Glutamatergic neuron (in vitro differentiated cells): ENCODE data around the gene PYGB. TPM values are rescaled to one million over a fixed set of nuclear protein-coding genes. Genes with fewer than 3 reads are reported as not detected.

Experiments
- DNase-seq: peaks from one replicate; pipeline ENCODE4 v3.0.0; 2022
- H3K27ac Mint-ChIP-seq: one replicate; pipeline ENCODE4 v1.8.0; 2020; ENCODE audit warnings: mild to moderate bottlenecking, mixed read lengths, inconsistent platforms; ENCODE audit not compliant: unreplicated experiment
- H3K27me3 Mint-ChIP-seq: one replicate; pipeline ENCODE4 v1.8.0; 2020; ENCODE audit warnings: mild to moderate bottlenecking, moderate library complexity, mixed read lengths, inconsistent platforms; ENCODE audit not compliant: unreplicated experiment
- H3K36me3 Mint-ChIP-seq: one replicate; pipeline ENCODE4 v1.8.0; 2020; ENCODE audit warnings: mild to moderate bottlenecking, mixed read lengths, inconsistent platforms; ENCODE audit not compliant: unreplicated experiment
- H3K4me1 Mint-ChIP-seq: one replicate; pipeline ENCODE4 v1.8.0; 2020; ENCODE audit warnings: mild to moderate bottlenecking, low read depth, mixed read lengths, inconsistent platforms; ENCODE audit not compliant: unreplicated experiment
- H3K4me3 Mint-ChIP-seq: one replicate; pipeline ENCODE4 v1.8.0; 2020; ENCODE audit warnings: mild to moderate bottlenecking, mixed read lengths, inconsistent platforms; ENCODE audit not compliant: unreplicated experiment
- H3K9me3 Mint-ChIP-seq: one replicate; pipeline ENCODE4 v1.8.0; 2020; ENCODE audit warnings: mild to moderate bottlenecking, moderate library complexity, mixed read lengths, inconsistent platforms; ENCODE audit not compliant: unreplicated experiment
- total RNA-seq: library from RNA; stranded (reverse); fragmentation: NEBNext Ultra II Directional; extraction: Animal tissue kit (Norgen Biotek cat#: 25700); gene quantifications from one replicate; pipeline ENCODE4 v1.2.1, GENCODE V29; 2021; ENCODE audit not compliant: unreplicated experiment
- TF ChIP-seq, protein P1 (sequence below): fragments of 200-600 bp; sonication (generic); IDR thresholded peaks from one replicate; pipeline ENCODE4 v1.5.0; 2021; ENCODE audit not compliant: partially characterized antibody, unreplicated experiment

The PYGB gene
- total RNA-seq, 1 donor from 2014 or later: 295 TPM

DNA sequence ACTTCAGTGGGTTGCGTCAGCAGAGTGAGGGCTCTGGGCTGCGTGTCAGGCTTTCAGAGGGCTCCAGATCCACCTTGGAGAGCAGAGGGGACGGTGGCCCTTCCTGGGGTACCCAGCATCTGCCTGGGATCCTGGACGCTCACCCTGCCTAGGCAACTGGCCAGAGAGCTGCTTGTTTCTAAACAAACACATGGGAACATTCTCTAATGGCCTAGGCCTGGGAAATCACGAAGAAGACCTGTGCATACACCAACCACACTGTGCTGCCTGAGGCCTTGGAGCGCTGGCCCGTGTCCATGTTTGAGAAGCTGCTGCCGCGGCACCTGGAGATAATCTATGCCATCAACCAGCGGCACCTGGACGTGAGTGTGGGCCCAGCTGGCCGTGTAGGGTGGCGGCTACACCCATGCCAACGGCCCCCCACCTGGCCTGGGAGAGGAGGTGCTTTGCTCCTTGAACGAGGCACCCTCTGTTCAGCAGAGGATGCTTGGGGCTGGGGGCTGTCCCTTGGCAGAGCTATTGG lies 32.2 kb downstream of the PYGB start:
- Mint-ChIP-seq H3K4me1 (no peaks in the 10 kb centered on the region), H3K36me3 (no peaks in the 10 kb centered on the region), H3K27ac (no peak overlapping the region), H3K27me3 (peaks cover 8% of the 10 kb centered on the region), H3K9me3 (peaks cover 17% of the 10 kb centered on the region), H3K4me3 (no peak overlapping the region)
- peak; percentile 14 for DNase-seq
- TF ChIP-seq, protein P1, sequence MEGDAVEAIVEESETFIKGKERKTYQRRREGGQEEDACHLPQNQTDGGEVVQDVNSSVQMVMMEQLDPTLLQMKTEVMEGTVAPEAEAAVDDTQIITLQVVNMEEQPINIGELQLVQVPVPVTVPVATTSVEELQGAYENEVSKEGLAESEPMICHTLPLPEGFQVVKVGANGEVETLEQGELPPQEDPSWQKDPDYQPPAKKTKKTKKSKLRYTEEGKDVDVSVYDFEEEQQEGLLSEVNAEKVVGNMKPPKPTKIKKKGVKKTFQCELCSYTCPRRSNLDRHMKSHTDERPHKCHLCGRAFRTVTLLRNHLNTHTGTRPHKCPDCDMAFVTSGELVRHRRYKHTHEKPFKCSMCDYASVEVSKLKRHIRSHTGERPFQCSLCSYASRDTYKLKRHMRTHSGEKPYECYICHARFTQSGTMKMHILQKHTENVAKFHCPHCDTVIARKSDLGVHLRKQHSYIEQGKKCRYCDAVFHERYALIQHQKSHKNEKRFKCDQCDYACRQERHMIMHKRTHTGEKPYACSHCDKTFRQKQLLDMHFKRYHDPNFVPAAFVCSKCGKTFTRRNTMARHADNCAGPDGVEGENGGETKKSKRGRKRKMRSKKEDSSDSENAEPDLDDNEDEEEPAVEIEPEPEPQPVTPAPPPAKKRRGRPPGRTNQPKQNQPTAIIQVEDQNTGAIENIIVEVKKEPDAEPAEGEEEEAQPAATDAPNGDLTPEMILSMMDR: no peak

DNA sequence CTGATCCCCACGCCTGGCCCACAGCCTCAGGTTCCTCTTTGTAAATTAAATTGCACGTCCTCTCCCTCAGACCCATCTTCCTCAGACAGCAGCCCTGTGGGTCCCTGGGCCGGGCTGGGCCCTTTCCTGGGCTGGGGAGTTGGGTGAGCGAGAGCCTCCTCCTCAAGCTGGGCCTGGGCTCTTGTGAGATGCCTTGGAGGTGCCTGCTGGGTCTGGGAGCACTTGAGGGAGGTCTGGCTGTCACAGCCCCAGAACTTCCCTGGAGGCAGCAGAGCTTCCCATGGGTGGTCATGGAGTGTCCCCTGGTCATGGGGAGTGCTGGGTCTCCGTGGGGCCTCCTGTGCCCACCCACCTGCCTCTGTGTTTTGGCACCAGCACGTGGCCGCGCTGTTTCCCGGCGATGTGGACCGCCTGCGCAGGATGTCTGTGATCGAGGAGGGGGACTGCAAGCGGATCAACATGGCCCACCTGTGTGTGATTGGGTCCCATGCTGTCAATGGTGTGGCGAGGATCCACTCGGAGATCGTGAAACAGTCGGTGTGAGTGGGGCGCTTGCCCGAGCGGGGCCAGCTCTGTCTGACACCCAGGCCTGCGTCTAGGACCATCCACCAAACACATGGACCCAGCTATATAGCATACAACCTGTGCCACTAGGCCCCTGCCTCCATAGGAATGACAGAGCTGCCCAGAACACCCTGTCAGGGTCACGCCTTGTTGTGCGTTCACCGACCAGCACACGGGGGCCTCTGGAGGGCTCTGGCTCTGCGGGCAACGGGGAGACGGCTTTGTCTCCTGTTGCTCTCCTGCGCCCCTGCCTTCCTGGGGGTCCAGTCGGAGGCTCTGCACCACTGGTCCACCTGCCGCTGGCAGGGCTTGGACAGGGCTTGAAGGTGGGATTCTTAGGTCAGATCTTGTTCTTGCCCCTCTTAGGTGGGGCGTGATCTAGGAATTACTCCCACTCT lies 33.0 kb downstream of the PYGB start:
- TF ChIP-seq, protein P1: no peak
- DNase-seq: peak; percentile 7
- peaks cover 20% of the 10 kb centered on the region for H3K9me3 Mint-ChIP-seq
- H3K27ac Mint-ChIP-seq: no peak overlapping the region
- H3K36me3 Mint-ChIP-seq: peaks cover 6% of the 10 kb centered on the region
- H3K4me1 Mint-ChIP-seq: no peaks in the 10 kb centered on the region
- no peak overlapping the region for H3K4me3 Mint-ChIP-seq
- H3K27me3 Mint-ChIP-seq: peaks cover 5% of the 10 kb centered on the region

DNA sequence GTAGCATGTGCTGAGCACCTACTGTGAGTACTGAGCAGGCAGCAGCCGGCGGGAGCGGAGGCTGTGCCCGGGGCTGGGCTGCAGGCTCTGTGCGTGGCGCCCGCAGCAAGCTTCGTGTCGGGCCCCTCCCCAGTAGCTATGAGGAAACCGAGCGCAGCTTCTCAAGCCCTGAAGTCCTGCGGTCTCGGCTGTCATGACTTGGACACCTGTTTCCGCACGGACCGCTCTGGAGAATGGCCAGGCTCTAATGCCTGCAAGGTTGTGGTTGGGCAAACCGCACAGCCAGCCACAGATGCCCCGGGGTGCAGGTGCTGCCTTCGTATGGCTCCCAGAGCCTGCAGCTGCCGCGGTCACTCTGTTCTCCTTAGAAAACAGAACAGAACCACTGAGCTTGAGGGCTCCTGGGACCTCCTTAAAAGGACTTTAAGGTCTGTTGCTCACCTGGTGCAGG lies 33.7 kb downstream of the PYGB start:
- DNase-seq: peak; percentile 15
- TF ChIP-seq, protein P1: no peak
- H3K4me3 Mint-ChIP-seq: no peak overlapping the region
- peaks cover 22% of the 10 kb centered on the region for H3K9me3 Mint-ChIP-seq
- H3K27ac Mint-ChIP-seq: no peak overlapping the region
- peaks cover 9% of the 10 kb centered on the region for H3K27me3 Mint-ChIP-seq
- H3K36me3 Mint-ChIP-seq: peaks cover 8% of the 10 kb centered on the region
- no peaks in the 10 kb centered on the region for H3K4me1 Mint-ChIP-seq

GRCh38 chr20:25282034-25282781 lies 34.3 kb downstream of the PYGB start:
- H3K36me3 Mint-ChIP-seq: peaks cover 13% of the 10 kb centered on the region

More at GRCh38 chr20:25282034-25282781, 34.3 kb downstream of the PYGB start:
- Mint-ChIP-seq H3K27ac (no peak overlapping the region), H3K27me3 (peaks cover 9% of the 10 kb centered on the region), H3K4me1 (no peaks in the 10 kb centered on the region), H3K9me3 (peaks cover 25% of the 10 kb centered on the region), H3K4me3 (no peak overlapping the region)
- TF ChIP-seq, protein P1: no peak
- peak; percentile 7 for DNase-seq
